BJ (cell line): ENCODE data around the gene HNRNPD. TPM values are rescaled to one million over a fixed set of nuclear protein-coding genes. Genes with fewer than 3 reads are reported as not detected.
"Not testable (repeated sequence)": the region's sequence is repeated elsewhere in the genome, so short reads cannot be mapped to it uniquely, and the experiment has no call there.

ENCODE experiments used
- CTCF ChIA-PET: fragments of 350-600 bp; formaldehyde crosslinking; extraction: SDS; loops from one replicate; lab custom pipeline; 2021; ENCODE audit warnings: antibody characterized with exemption, inconsistent platforms; lab: Yijun Ruan, JAX
- POLR2A ChIA-PET: fragments of 300-600 bp; sonication (Branson Sonifier 250); formaldehyde crosslinking; extraction: SDS; loops from one replicate; lab custom pipeline; 2021; ENCODE audit warnings: antibody characterized with exemption; lab: Charles Lee
- DNase-seq: peaks from one replicate; pipeline ENCODE4 v3.0.0-alpha.2; 2011; ENCODE audit warnings: low read depth
- H3K27me3 ChIP-seq: 2 replicates; pipeline ENCODE4 v1.6.0; 2011; ENCODE audit warnings: low read length; ENCODE audit not compliant: control insufficient read depth, insufficient read depth
- H3K36me3 ChIP-seq: 2 replicates; pipeline ENCODE4 v1.5.1; 2011; ENCODE audit warnings: low read length; ENCODE audit not compliant: control insufficient read depth, insufficient read depth
- H3K4me3 ChIP-seq: 2 replicates; pipeline ENCODE4 v1.5.1; 2011; ENCODE audit warnings: low read depth, mild to moderate bottlenecking, control low read depth, low read length
- polyA plus RNA-seq: library from polyadenylated mRNA; depleted of rRNA; stranded (reverse); fragments of >200 nt; gene quantifications from 2 replicates; pipeline ENCODE4 v1.2.3, GENCODE V29; 2011
- TF ChIP-seq, protein P1 (sequence below): IDR thresholded peaks from 2 replicates; pipeline ENCODE4 v1.5.1; 2011; ENCODE audit warnings: low read depth, mild to moderate bottlenecking, control low read depth, inconsistent platforms, low read length, moderate library complexity; ENCODE audit not compliant: insufficient read depth

Gene HNRNPD
- polyA plus RNA-seq, 1 experiment: 40.5 TPM

DNA sequence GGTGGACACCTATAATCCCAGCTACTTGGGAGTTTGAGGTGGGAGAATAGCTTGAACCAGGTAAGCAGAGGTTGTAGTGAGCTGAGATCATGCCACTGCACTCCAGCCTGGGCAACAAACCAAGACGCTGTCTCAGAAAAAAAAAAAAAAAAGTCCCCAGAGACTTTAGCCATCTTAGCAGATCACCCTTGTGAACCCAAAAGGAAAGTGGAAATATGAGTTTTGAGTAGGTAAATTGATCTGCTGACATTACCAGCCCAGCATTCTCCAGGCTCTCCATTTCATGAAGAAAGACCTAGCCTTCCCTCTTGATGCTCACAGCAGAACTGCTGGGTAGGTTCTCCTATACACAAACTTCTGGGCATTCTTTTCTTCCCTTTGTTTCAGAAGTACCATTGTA lies 24.5 kb upstream of the HNRNPD start:
- ChIA-PET POLR2A (no interaction called here), CTCF (interaction anchor here (0.8 to 1.0 kb wide), 2 partner anchors 17 to 31 kb away, joined by 3 read pairs; no protein-coding TSS in a partner anchor)
- no peak overlapping the region for H3K4me3 ChIP-seq

DNA sequence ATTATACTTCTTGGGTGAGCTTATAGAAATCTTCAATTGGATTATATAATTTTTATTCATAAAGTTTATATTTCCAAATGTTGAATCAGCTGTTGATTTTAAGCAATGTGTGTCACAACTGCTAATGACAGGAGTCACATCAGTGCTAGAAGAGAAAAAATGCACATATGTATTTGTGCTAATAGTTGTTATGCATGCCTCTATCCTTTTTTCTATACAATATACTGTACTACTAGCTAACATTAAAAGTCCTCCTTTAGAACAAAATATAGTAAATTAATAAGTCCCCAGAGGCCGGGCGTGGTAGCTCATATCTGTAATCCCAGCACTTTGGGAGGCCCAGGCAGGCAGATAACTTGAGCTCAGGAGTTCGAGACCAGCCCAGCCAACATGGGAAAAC lies 23.7 kb upstream of the HNRNPD start:
- H3K4me3 ChIP-seq: no peak overlapping the region
- ChIA-PET CTCF (interaction anchor here (0.7 to 1.2 kb wide), 4 partner anchors 17 to 431 kb away, joined by 3 to 4 read pairs (median 3); no protein-coding TSS in a partner anchor), POLR2A (no interaction called here)
- TF ChIP-seq, protein P1, sequence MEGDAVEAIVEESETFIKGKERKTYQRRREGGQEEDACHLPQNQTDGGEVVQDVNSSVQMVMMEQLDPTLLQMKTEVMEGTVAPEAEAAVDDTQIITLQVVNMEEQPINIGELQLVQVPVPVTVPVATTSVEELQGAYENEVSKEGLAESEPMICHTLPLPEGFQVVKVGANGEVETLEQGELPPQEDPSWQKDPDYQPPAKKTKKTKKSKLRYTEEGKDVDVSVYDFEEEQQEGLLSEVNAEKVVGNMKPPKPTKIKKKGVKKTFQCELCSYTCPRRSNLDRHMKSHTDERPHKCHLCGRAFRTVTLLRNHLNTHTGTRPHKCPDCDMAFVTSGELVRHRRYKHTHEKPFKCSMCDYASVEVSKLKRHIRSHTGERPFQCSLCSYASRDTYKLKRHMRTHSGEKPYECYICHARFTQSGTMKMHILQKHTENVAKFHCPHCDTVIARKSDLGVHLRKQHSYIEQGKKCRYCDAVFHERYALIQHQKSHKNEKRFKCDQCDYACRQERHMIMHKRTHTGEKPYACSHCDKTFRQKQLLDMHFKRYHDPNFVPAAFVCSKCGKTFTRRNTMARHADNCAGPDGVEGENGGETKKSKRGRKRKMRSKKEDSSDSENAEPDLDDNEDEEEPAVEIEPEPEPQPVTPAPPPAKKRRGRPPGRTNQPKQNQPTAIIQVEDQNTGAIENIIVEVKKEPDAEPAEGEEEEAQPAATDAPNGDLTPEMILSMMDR: no peak
- peaks cover 3% of the 10 kb centered on the region; the same call in 1 of the 2 replicates for H3K27me3 ChIP-seq
- H3K36me3 ChIP-seq: no peaks in the 10 kb centered on the region
- DNase-seq: no peak

More for the DNA sequence above, 24.5 kb upstream of the HNRNPD start:
- Histone ChIP-seq H3K36me3 (no peaks in the 10 kb centered on the region), H3K27me3 (peaks cover 3% of the 10 kb centered on the region; the same call in 1 of the 2 replicates)
- DNase-seq: no peak
- TF ChIP-seq, protein P1: no peak

DNA sequence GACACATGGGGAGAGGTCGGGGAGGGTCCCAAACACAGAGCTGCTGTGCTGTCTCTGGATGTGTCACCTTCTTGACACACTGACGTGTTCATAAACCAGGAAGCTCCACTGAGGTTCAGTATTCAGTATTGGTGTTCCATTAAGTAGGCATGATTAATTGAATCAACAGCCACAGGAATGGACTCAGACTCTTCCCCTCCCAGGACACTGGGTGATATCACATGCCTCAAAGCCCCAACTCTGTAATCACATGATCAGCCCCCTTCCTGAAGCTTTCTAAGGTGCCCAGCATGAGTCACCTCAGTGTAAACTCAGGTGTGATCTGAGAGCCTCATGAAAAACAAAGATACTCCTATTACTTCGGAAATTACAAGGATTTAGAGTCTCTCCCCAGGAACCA lies 21.1 kb upstream of the HNRNPD start:
- TF ChIP-seq, protein P1: no peak
- CTCF ChIA-PET: interaction anchor here (0.6 to 1.4 kb wide), 3 partner anchors 8 to 451 kb away, joined by 4 to 6 read pairs (median 5); no protein-coding TSS in a partner anchor
- Histone ChIP-seq H3K4me3 (no peak overlapping the region), H3K27me3 (no peaks in the 10 kb centered on the region; the same call in 1 of the 2 replicates), H3K36me3 (no peaks in the 10 kb centered on the region)
- POLR2A ChIA-PET: no interaction called here
- DNase-seq: no peak

DNA sequence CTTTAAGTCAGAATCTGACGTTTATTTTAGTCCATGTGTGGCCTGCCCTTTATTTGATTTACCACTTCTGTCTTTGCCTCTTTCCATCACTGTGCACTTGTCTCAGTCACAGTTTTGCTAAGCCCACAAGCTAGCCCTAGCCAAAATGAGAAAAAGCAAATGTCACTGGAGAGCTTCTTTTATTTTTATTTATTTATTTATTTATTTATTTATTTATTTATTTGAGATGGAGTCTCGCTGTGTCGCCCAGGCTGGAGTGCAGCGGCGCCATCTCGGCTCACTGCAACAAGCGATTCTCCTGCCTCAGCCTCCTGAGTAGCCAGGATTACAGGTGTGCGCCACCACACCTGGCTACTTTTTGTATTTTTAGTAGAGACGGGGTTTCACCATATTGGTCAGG lies 16.3 kb upstream of the HNRNPD start:
- POLR2A ChIA-PET, H3K27me3 ChIP-seq, H3K36me3 ChIP-seq, H3K4me3 ChIP-seq, DNase-seq: not testable (repeated sequence)
- CTCF ChIA-PET: interaction anchor here (0.6 kb wide), 1 partner anchor 12 kb away, joined by 3 read pairs; no protein-coding TSS in a partner anchor

DNA sequence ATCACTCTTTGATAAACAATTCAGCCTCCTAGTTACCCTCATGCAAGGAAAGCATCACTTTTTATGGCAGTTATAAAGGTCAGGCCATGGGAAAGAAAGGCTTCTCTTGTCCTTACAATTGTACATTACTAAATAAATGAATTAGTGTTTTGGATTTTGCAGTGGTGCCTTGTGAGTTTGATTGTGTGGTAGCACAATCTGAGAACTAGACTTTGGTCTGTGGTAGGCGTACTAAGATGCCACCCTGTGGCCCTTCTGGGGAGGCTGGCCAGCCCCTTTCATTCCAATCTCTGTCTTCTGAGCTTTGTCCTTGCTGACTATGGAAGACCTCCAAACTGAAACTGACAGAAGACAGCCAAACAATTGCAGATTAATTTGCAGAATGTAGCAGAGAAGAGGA lies 14.6 kb upstream of the HNRNPD start:
- POLR2A ChIA-PET: no interaction called here
- Histone ChIP-seq H3K36me3 (no peaks in the 10 kb centered on the region), H3K27me3 (no peaks in the 10 kb centered on the region; the same call in 1 of the 2 replicates), H3K4me3 (no peak overlapping the region)
- CTCF ChIA-PET: interaction anchor here (0.9 to 1.1 kb wide), 2 partner anchors 8 to 10 kb away, joined by 3 read pairs; no protein-coding TSS in a partner anchor
- TF ChIP-seq, protein P1: no peak
- DNase-seq: no peak

DNA sequence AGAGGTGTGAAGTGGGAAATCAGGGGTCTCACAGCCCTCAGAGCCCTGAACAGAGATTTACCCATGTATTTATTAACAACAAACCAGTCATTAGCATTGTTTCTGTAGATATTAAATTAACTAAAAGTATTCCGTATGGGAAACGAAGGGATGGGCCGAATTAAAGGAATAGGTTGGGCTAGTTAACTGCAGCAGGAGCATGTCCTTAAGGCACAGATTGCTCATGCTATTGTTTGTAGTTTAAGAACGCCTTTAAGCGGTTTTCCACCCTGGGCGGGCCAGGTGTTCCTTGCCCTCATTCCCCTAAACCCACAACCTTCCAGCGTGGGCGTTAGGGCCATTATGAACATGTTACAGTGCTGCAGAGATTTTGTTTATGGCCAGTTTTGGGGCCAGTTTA lies 12.5 kb upstream of the HNRNPD start:
- CTCF ChIA-PET, DNase-seq, H3K27me3 ChIP-seq, H3K4me3 ChIP-seq, POLR2A ChIA-PET, H3K36me3 ChIP-seq: not testable (repeated sequence)
